Keratinocyte (primary cell): ENCODE data around the gene ATP4A. TPM values are rescaled to one million over a fixed set of nuclear protein-coding genes. Genes with fewer than 3 reads are reported as not detected.

Experiments
- DNase-seq: peaks from one replicate; pipeline ENCODE4 v3.0.0-alpha.2; 2011; ENCODE audit warnings: low read depth, missing footprints, low spot score
- FAIRE-seq: peaks from 2 replicates; lab custom pipeline; 2011; peaks lifted over from hg19 to GRCh38; lab: Jason Lieb, UNC
- H2AFZ ChIP-seq: 2 replicates; pipeline ENCODE4 v1.6.0; 2012; ENCODE audit warnings: low read length, control low read depth, inconsistent platforms; ENCODE audit not compliant: control insufficient read depth
- H3K27ac ChIP-seq: 2 replicates; pipeline ENCODE4 v1.5.1; 2011; ENCODE audit warnings: low read length; ENCODE audit not compliant: control insufficient read depth, insufficient read depth
- H3K27me3 ChIP-seq: 3 replicates; pipeline ENCODE4 v1.6.0; 2011; ENCODE audit warnings: low read length; ENCODE audit not compliant: control insufficient read depth, insufficient read depth; ENCODE audit errors: extremely low read depth
- H3K36me3 ChIP-seq, 2 experiments: 2 replicates in 1 of 2; 3 replicates in 1 of 2; pipeline ENCODE4 v1.5.1; 2011; ENCODE audit warnings: low read length in 2 of 2, mild to moderate bottlenecking in 1 of 2; ENCODE audit not compliant: control insufficient read depth in 2 of 2, insufficient read depth in 2 of 2; ENCODE audit errors: extremely low read depth in 1 of 2
- H3K4me1 ChIP-seq: 3 replicates; pipeline ENCODE4 v1.5.1; 2011; ENCODE audit warnings: low read length; ENCODE audit not compliant: control insufficient read depth, insufficient read depth; ENCODE audit errors: extremely low read depth
- H3K4me2 ChIP-seq: 3 replicates; pipeline ENCODE4 v1.6.0; 2011; ENCODE audit warnings: low read depth, low read length; ENCODE audit not compliant: control insufficient read depth, insufficient read depth; ENCODE audit errors: extremely low read depth
- H3K4me3 ChIP-seq, 3 experiments: fragments of 200-600 bp in 1 of 3; sonication (generic) in 1 of 3; 2 replicates in 2 of 3; 3 replicates in 1 of 3; pipeline ENCODE4 v1.5.1; 2011 to 2016; ENCODE audit warnings: low read length in 3 of 3, mild to moderate bottlenecking in 3 of 3, control low read depth in 2 of 3, inconsistent platforms in 1 of 3, low read depth in 1 of 3, mixed read lengths in 1 of 3, mixed run types in 1 of 3, moderate library complexity in 1 of 3; ENCODE audit not compliant: control insufficient read depth in 2 of 3, insufficient read depth in 2 of 3; ENCODE audit errors: extremely low read depth in 1 of 3
- H3K79me2 ChIP-seq: 2 replicates; pipeline ENCODE4 v1.6.0; 2012; ENCODE audit warnings: low read length; ENCODE audit not compliant: control insufficient read depth, insufficient read depth
- H3K9ac ChIP-seq: 3 replicates; pipeline ENCODE4 v1.6.0; 2011; ENCODE audit warnings: low read length; ENCODE audit not compliant: control insufficient read depth, insufficient read depth; ENCODE audit errors: extremely low read depth
- H3K9me1 ChIP-seq: 3 replicates; pipeline ENCODE4 v1.6.0; 2011; ENCODE audit warnings: low read length; ENCODE audit not compliant: control insufficient read depth, insufficient read depth; ENCODE audit errors: extremely low read depth
- H3K9me3 ChIP-seq: 2 replicates; pipeline ENCODE4 v1.5.1; 2012; ENCODE audit warnings: low read depth, low read length; ENCODE audit not compliant: control insufficient read depth
- H4K20me1 ChIP-seq: 3 replicates; pipeline ENCODE4 v1.6.0; 2011; ENCODE audit warnings: low read length; ENCODE audit not compliant: control insufficient read depth, insufficient read depth; ENCODE audit errors: extremely low read depth
- EZH2 ChIP-seq: IDR thresholded peaks from one replicate; pipeline ENCODE4 v1.6.1; 2012; ENCODE audit warnings: inconsistent platforms, mild to moderate bottlenecking, low read length, moderate library complexity
- dilution Hi-C: fragments of 300-500 bp; cut with MboI; formaldehyde crosslinking; loops from one replicate; pipeline ENCODE4 v1.7.0; 2020; ENCODE audit warnings: low sequenced_read_pairs; ENCODE audit not compliant: extremely low pct_ligation_motif_present
- polyA plus RNA-seq, 5 experiments: library from polyadenylated mRNA; depleted of rRNA in 3 of 5; stranded (reverse) in 3 of 5; stranded (forward) in 1 of 5; unstranded in 1 of 5; fragments of >200 nt; gene quantifications; 1 replicate in 1 of 5; 2 replicates in 3 of 5; 3 replicates in 1 of 5; pipeline versions ENCODE4 v1.2.1 to v1.2.3, GENCODE V29; 2011 to 2012; ENCODE audit warnings: missing spikeins in 2 of 5, low read depth in 1 of 5, low replicate concordance in 1 of 5
- TF ChIP-seq, protein P1 (sequence below), 3 experiments: IDR thresholded peaks in 1 of 3; conservative IDR thresholded peaks in 1 of 3; optimal IDR thresholded peaks in 1 of 3; 2 replicates in 2 of 3; 3 replicates in 1 of 3; pipeline versions ENCODE3 to v1.5.1; 2011; ENCODE audit warnings: low read length in 3 of 3, mild to moderate bottlenecking in 3 of 3, moderate library complexity in 2 of 3, control low read depth in 1 of 3, inconsistent platforms in 1 of 3; ENCODE audit not compliant: insufficient read depth in 2 of 3; ENCODE audit errors: extremely low read depth in 1 of 3

Gene ATP4A
- polyA plus RNA-seq, 1 donor (not counting 4 experiments of a cell fraction or from before 2014, with no cell fraction given), result not detected

GRCh38 chr19:35601971-35602370 is 38.5 kb upstream of the ATP4A start:
- dilution Hi-C loops, result no loop called here

GRCh38 chr19:35596366-35596999 is 33.0 kb upstream of the ATP4A start:
- TF ChIP-seq EZH2, result no peak
- TF ChIP-seq, protein P1, sequence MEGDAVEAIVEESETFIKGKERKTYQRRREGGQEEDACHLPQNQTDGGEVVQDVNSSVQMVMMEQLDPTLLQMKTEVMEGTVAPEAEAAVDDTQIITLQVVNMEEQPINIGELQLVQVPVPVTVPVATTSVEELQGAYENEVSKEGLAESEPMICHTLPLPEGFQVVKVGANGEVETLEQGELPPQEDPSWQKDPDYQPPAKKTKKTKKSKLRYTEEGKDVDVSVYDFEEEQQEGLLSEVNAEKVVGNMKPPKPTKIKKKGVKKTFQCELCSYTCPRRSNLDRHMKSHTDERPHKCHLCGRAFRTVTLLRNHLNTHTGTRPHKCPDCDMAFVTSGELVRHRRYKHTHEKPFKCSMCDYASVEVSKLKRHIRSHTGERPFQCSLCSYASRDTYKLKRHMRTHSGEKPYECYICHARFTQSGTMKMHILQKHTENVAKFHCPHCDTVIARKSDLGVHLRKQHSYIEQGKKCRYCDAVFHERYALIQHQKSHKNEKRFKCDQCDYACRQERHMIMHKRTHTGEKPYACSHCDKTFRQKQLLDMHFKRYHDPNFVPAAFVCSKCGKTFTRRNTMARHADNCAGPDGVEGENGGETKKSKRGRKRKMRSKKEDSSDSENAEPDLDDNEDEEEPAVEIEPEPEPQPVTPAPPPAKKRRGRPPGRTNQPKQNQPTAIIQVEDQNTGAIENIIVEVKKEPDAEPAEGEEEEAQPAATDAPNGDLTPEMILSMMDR (optimal IDR thresholded peaks at IDR 0.05 in 1 of 3, IDR thresholded peaks at IDR 0.05 in 1 of 3, conservative IDR thresholded peaks at IDR 0.05 in 1 of 3; ENCODE audit: extremely low read depth in 1 of 3, insufficient read depth in 2 of 3, low read length in 3 of 3), result no peak
- no peak for FAIRE-seq
- no peaks in the 10 kb centered on the region for H3K27me3 ChIP-seq
- no peak overlapping the region for H3K4me2 ChIP-seq
- H2AFZ ChIP-seq, result no peak overlapping the region
- no peaks in the 10 kb centered on the region for H3K4me1 ChIP-seq
- no peaks in the 10 kb centered on the region for H3K9me3 ChIP-seq
- dilution Hi-C loops, result no loop called here
- no peak overlapping the region for H3K9ac ChIP-seq
- H4K20me1 ChIP-seq, result no peaks in the 10 kb centered on the region
- H3K9me1 ChIP-seq, result no peaks in the 10 kb centered on the region
- no peak overlapping the region for H3K27ac ChIP-seq
- no peaks in the 10 kb centered on the region for H3K79me2 ChIP-seq
- no peaks in the 10 kb centered on the region for H3K36me3 ChIP-seq
- H3K4me3 ChIP-seq, result no peak overlapping the region
- no peak for DNase-seq

More at GRCh38 chr19:35601971-35602370, 38.5 kb upstream of the ATP4A start:
- no peaks in the 10 kb centered on the region for H3K36me3 ChIP-seq
- no peaks in the 10 kb centered on the region for H3K9me3 ChIP-seq
- no peaks in the 10 kb centered on the region for H4K20me1 ChIP-seq
- no peak overlapping the region for H3K27ac ChIP-seq
- no peaks in the 10 kb centered on the region for H3K79me2 ChIP-seq
- FAIRE-seq (no peak), DNase-seq (no peak)
- peaks cover 5% of the 10 kb centered on the region for H3K4me1 ChIP-seq
- no peak overlapping the region for H3K4me2 ChIP-seq
- no peak overlapping the region for H2AFZ ChIP-seq
- H3K27me3 ChIP-seq, result no peaks in the 10 kb centered on the region
- TF ChIP-seq, protein P1 (optimal IDR thresholded peaks at IDR 0.05 in 1 of 3, IDR thresholded peaks at IDR 0.05 in 1 of 3, conservative IDR thresholded peaks at IDR 0.05 in 1 of 3; ENCODE audit: extremely low read depth in 1 of 3, insufficient read depth in 2 of 3, low read length in 3 of 3), result no peak
- H3K9ac ChIP-seq, result no peak overlapping the region
- no peak overlapping the region for H3K4me3 ChIP-seq
- no peaks in the 10 kb centered on the region for H3K9me1 ChIP-seq
